Tibial nerve (tissue), 4 donors: ENCODE data around the gene NAA38. TPM values are rescaled to one million over a fixed set of nuclear protein-coding genes. Genes with fewer than 3 reads are reported as not detected.
A peak's percentile ranks its signal among the peaks of the same experiment; 100 is the strongest.

Experiments used
- DNase-seq, 2 donors: peaks; one replicate each; pipeline ENCODE4 v3.0.0-alpha.2; 2019; ENCODE audit warnings: low spot score in 2 of 2
- H3K27ac ChIP-seq, 4 donors: fragments of 200-600 bp; sonication (generic) in 3 of 4; one replicate each; pipeline ENCODE4 v1.5.1; 2017 to 2019; ENCODE audit warnings: mild to moderate bottlenecking in 1 of 4
- H3K27me3 ChIP-seq, 2 donors: fragments of 200-600 bp; sonication (generic) in 1 of 2; one replicate each; pipeline versions ENCODE4 v1.5.1 to v1.6.0; 2017 to 2019
- H3K36me3 ChIP-seq, 3 donors: fragments of 200-600 bp; sonication (generic); one replicate each; pipeline ENCODE4 v1.5.1; 2018 to 2019
- H3K4me1 ChIP-seq, 4 donors: fragments of 200-600 bp; sonication (generic) in 3 of 4; one replicate each; pipeline ENCODE4 v1.5.1; 2017 to 2019
- H3K4me3 ChIP-seq, 4 donors: fragments of 200-600 bp; sonication (generic) in 3 of 4; one replicate each; pipeline ENCODE4 v1.5.1; 2017 to 2019; ENCODE audit warnings: mild to moderate bottlenecking in 1 of 4, moderate library complexity in 1 of 4
- H3K9me3 ChIP-seq, 4 donors: fragments of 200-600 bp; sonication (generic) in 3 of 4; one replicate each; pipeline ENCODE4 v1.5.1; 2017 to 2019
- CTCF ChIP-seq, 5 experiments: fragments of 200-600 bp in 3 of 5; fragments of 450-650 bp in 2 of 5; sonication (generic) in 3 of 5; IDR thresholded peaks; one replicate each; pipeline ENCODE4 v1.5.1; 2016 to 2019; ENCODE audit warnings: antibody characterized with exemption in 5 of 5, mild to moderate bottlenecking in 3 of 5, moderate library complexity in 2 of 5
- EP300 ChIP-seq, 2 donors: sonication (generic); formaldehyde crosslinking; IDR thresholded peaks; one replicate each; pipeline ENCODE4 v1.6.1; 2017; ENCODE audit warnings: antibody characterized with exemption in 2 of 2, mild to moderate bottlenecking in 1 of 2
- POLR2A ChIP-seq, 2 donors: fragments of 450-650 bp; IDR thresholded peaks; one replicate each; pipeline ENCODE4 v1.6.1; 2017; ENCODE audit warnings: antibody characterized with exemption in 2 of 2, mild to moderate bottlenecking in 2 of 2, moderate library complexity in 2 of 2
- WGBS, 2 donors: methylation state at CpG; one replicate each; pipeline ENCODE4 v1.1.5; 2018; 5-methylcytosine and 5-hydroxymethylcytosine counted together
- total RNA-seq, 4 donors: library from RNA; depleted of rRNA; stranded (reverse); fragments of >200 nt; gene quantifications; one replicate each; pipeline ENCODE4 v1.1.0, GENCODE V29; 2016

Gene NAA38
- total RNA-seq, 4 donors from 2014 or later, result 104 to 198 (median 167) TPM

DNA sequence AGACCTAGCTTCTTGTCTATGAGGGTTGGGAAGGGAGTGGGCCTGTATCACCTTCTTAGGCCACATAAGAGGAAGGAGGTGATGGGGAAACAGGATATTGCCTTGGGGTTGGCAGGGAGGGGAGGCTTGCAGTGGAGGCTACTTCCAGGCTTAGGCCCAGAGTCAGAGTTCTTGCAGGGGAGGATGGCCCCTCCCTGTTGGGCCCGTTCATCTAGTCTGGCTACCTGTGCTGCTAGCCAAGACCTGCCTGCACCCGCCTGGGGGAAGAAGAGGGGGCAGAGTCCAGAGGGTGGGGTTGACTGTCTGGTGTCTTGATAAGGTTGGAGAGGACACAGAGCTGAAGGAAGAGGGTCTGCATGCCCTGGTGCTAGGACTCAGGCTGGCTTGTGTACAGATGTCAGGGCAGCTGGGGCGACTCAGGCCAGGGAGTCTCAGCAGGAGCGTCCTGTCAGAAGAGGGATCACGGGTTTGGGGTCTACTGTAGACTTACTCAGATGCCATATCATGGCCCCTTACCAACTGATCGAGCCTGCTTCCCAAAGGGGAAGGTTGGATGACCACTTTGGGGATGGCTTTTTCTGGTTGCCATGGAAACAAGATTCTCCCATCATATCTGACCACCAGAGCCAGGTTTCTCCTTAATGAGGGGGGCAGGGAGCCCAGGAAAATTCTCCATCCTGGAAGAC lies 18.0 kb downstream of the NAA38 start:
- DNase-seq, result no peak
- Histone ChIP-seq H3K27ac (peak overlapping the region; percentile 29 to 99 (median 75)), H3K9me3 (no peaks in the 10 kb centered on the region), H3K4me1 (peaks cover 0 to 64% (median 39%) of the 10 kb centered on the region in 4 donors), H3K36me3 (no peaks in the 10 kb centered on the region), H3K4me3 (no peak overlapping the region), H3K27me3 (no peaks in the 10 kb centered on the region)
- TF ChIP-seq POLR2A (IDR thresholded peaks at IDR 0.05), result no peak
- WGBS, 2 donors, result 57 to 62% methylated on average over 6 of the region's 6 CpGs

DNA sequence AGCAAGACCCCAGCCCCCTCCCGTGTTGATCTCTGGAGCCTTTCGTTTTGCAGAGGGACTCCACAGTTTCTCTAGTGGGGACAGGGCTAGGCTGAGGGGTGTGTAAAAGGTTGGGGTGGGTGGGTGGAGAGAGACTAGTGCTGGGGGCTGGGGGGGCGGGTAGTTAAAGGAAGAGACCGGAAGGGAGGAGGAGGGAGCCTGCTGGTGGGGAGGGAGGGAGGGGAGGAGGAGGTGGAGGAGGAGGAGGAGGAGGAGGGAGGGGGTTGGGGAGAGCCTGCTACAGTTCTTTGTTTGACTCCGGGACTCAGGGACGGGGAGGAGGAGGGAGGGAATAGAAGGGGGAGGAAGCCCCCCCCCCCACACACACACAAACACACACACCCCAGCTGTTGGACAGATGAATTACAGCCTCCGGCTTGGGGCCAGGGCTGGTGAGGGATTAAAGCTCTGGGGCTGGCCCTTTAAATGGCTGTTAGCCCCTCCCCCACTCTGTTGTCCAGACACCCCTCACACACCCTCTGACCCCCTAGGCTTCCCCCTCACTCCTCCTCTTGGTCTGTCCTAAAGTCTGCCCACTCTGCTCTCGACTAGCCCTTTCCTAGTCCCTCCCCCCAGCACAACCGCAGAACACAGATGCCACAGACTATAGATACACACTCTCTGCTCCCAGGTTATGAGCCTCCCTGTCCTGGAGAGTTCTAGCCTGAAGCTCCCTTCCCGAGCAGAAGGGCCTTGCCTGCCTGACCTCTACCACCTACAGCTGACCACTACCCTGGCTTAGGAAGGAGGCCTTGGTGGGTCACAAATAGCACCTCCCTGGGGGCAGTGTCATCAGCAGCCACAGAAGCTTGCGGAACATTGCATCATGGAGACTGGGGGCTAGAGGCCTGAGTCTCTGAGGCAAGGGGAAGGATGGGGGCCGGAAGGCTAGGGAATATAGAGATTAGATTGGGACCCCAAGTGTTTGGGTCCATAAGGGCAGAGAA lies 19.0 kb downstream of the NAA38 start:
- Histone ChIP-seq H3K9me3 (no peaks in the 10 kb centered on the region), H3K27me3 (no peaks in the 10 kb centered on the region), H3K4me1 (peaks cover 0 to 66% (median 41%) of the 10 kb centered on the region in 4 donors), H3K4me3 (peak overlapping the region in 2 of 4 donors; percentile 22 to 29), H3K36me3 (no peaks in the 10 kb centered on the region), H3K27ac (peak overlapping the region; percentile 96 to 99 (median 98))
- no peak for DNase-seq
- TF ChIP-seq POLR2A (IDR thresholded peaks at IDR 0.05) (no peak), EP300 (IDR thresholded peaks at IDR 0.05) (no peak), CTCF (IDR thresholded peaks at IDR 0.05) (no peak)
- 14 to 19% methylated on average over 8 to 11 of the region's 12 CpGs for whole genome bisulfite sequencing, 2 donors

- peak overlapping the region; percentile 96 to 99 (median 98) for H3K27ac ChIP-seq
- WGBS, 2 donors, result 10 to 15% methylated on average over 8 of the region's 8 CpGs
- H3K36me3 ChIP-seq, result no peaks in the 10 kb centered on the region
- H3K4me3 ChIP-seq, result peak overlapping the region in 2 of 4 donors; percentile 22 to 72
- H3K4me1 ChIP-seq, result peaks cover 0 to 62% (median 43%) of the 10 kb centered on the region in 4 donors
- H3K27me3 ChIP-seq, result no peaks in the 10 kb centered on the region
- TF ChIP-seq POLR2A (IDR thresholded peaks at IDR 0.05) (no peak), CTCF (IDR thresholded peaks at IDR 0.05) (no peak), EP300 (IDR thresholded peaks at IDR 0.05) (no peak)
- DNase-seq, result no peak
- H3K9me3 ChIP-seq, result no peaks in the 10 kb centered on the region
Observed at GRCh38 chr17:7837408-7838088, 19.8 kb downstream of the NAA38 start.

GRCh38 chr17:7836596-7837407 lies 20.6 kb downstream of the NAA38 start:
- peaks cover 0 to 62% (median 43%) of the 10 kb centered on the region in 4 donors for H3K4me1 ChIP-seq
- WGBS, 2 donors, result 1 to 2% methylated on average over 18 to 19 of the region's 19 CpGs
- DNase-seq, result peak; percentile 94 to 98

More at GRCh38 chr17:7836596-7837407, 20.6 kb downstream of the NAA38 start:
- TF ChIP-seq EP300 (IDR thresholded peaks at IDR 0.05) (peak; percentile 93 to 94), POLR2A (IDR thresholded peaks at IDR 0.05) (peak; percentile 19 to 90), CTCF (IDR thresholded peaks at IDR 0.05) (peak in 2 of 5 experiments; percentile 61 to 62)
- Histone ChIP-seq H3K36me3 (no peaks in the 10 kb centered on the region), H3K27ac (peak overlapping the region; percentile 96 to 99 (median 98)), H3K27me3 (no peaks in the 10 kb centered on the region), H3K9me3 (no peaks in the 10 kb centered on the region), H3K4me3 (peak overlapping the region; percentile 65 to 86 (median 75))
